NCI-H2196 treated with DMSO at 0.1 percent for 48 hours (cell line): Measurements from ENCODE around the gene MORN1.
"Not testable (repeated sequence)": the region's sequence is repeated elsewhere in the genome, so short reads cannot be mapped to it uniquely, and the experiment has no call there.

Experiments
- DNase-seq: peaks from one replicate; lab custom pipeline; 2025; ENCODE audit not compliant: unreplicated experiment; lab: John Stamatoyannopoulos, UW

MORN1 gene

DNA sequence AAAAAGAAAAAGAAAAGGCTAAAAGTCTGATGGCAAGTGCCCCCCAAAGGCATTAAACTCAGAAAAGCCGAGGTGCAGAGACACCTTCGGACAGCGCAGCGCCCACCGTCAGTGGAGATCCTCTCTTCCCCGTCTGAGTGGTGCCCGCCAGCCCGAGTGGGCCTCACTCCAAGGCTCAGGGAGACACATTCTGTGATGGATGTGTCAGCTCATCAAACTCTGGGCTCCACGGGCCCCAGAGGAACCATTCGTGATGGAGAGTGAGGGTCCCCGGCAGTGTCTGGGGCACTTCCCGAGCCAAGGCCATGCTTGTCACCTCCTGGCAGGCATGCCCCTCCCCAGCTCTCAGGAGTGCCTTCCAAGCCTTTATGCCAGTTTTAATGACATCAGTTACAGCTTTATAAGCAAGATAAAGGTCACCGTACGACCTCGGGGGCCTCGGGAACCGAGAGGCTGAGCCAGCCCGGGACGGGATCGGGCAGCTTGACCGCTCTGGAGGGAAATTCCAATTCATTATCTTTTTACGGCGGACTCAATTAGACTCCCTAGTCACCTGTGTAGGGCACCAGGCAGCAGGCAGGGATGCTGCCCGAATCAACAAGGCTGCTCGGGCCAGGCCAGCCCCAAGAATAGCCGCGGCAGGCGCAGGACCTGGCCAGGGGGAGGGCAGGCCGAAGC is 49.5 kb downstream of the MORN1 start:
- DNase-seq: no peak

DNA sequence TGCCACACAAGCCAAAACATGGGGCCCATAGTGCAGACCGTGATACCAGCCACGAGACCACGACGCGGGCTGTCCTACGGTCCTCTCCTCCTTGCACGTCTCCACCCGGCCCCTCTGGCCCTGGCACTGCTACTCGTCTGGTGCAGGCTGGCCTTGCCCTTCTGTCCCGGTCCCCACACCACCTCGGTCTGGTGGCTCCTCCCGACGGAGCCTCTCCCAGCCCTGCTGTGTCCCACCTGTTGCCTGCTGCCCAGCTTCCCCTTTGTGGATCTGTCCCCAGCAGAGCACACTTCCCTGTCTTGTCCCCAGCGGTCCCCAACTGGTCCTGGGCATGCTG is 50.5 kb downstream of the MORN1 start:
- no peak for DNase-seq

DNA sequence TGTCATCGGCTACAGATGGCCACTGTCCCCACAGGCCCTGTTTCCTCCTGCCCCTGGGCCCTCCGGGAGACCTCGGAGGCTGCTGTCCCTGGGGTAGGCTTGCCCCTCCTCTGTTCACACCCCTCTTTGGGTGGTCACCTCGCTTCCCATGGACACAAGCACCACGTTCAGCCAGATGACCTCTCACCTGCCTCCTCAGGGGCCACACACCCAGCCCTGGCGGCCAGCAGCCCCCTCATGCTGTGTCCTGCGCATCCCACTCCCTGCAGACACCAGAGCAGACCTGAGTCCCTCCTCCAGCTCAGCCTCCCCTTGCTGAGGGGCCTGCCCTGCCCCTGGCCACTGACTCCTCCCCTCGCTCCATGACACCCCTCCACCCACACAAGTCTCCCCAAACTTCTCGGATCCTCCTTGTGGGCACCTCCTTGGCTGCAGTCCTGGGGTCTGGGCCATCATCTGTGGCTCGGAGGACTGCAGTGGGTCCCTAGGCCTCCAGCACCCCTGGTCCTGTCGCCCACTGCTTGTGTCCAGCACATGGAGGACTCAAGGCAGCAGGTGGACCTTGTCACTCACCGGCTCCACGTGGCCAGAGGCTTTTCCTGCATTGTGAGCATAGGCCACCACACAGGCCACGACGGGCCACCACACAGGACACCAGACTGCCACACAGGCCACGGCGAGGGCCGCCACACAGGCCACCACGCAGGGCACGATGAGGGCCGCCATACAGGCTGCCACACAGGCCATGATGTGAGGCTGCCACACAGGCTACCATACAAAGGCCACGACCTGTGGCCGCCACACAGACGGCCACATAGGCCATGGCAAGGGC is 51.1 kb downstream of the MORN1 start:
- DNase-seq: no peak

DNA sequence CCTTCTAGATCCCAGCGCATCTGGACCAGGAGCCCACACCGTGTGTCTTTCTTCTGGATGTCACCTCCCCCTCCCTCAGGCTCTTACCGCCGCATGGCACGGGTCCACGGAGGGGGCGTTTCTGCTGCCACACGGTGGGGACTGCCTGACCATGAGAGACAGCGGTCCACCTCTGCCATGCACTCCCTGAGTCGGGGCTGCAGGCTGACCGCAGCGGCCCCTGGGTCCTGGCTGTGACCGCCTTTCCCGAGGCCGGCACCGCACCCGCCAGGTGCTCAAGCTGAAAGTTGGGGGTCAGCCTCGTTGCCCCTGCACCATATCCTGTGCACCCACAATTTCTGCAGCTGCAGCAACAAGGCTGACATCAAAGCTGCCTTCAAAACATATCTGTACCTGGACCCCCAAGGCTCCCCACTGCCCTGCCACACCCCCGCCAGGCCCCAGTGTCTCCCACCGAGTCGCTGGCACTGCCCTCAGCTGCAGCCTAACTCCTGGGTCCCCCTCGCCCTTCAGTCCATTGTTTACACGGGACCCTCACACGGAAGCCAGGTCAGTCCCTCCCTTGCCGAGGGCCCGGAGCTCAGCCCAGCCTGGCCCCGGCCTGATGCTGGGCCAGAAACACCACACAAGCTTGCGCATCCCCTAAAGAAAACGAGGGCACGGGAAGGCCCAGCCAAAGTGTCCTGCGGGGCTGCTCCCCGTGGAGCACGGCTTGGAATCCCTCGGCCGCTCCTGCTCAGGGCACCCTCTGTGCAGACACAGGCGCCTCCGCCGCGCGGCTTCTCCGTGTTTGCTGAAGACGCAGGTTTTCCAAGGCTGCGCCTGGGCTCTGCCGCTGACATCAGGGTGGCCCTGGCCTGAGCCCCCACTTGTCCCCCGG is 51.9 kb downstream of the MORN1 start:
- no peak for DNase-seq

DNA sequence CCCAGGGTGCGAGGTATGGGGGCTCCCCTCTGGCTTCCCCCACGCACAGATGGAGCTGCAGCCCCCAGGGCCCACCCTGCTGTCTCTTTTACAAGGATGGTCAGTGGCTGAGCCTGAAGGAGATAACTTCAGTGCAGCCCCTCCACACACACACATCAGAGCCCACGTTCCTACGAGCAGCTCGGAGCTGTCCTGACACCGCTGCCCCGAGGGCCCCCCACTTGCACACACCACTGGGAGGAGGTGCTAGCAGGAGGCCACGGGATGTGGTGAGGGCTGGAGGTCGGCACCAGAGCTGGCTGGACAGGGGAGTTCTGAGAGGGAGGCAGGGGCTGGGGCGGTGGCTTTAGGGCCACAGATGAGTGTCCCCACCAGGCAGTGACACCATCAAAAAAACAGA is 53.9 kb downstream of the MORN1 start:
- no peak for DNase-seq

DNA sequence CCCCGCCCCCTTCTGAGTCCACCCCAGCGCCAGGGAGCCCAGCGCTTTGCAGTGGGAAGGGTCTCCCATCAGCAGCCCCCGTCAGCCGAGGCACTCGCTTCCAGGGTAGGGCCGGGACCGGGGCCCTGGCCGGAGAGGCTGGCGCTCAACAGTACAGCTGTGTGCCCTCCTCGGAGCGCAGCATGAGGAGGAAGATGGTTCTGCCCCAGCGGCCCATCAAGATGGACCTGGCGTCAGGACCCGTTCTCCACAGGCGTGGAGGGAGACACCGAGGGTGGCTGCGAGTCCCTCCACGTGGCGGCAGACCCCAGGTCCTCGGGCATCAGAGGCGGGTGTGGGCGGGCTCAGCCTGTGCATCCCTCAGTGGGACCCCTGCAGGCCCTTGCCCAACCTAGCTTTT is 54.3 kb downstream of the MORN1 start:
- no peak for DNase-seq

DNA sequence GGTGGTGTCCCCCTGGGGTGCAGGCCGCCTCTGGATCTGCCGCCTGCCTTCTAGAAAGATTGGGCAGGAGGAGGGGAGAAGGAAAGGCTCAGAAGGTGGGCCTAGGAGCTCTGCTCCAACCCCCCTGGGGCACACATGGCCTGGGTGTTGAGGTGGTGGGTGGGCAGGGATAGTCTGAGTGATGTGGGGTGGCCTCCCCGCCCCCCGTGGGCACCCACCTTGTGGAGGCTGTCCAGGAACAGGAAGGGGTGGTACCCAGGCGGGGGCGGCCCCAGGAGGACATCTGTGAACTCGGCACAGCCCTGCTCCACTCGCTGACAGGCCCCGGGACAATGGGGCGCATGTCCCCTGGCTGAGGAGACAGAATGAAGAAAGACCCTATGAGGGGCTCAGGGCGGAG is 54.9 kb downstream of the MORN1 start:
- DNase-seq: no peak

DNA sequence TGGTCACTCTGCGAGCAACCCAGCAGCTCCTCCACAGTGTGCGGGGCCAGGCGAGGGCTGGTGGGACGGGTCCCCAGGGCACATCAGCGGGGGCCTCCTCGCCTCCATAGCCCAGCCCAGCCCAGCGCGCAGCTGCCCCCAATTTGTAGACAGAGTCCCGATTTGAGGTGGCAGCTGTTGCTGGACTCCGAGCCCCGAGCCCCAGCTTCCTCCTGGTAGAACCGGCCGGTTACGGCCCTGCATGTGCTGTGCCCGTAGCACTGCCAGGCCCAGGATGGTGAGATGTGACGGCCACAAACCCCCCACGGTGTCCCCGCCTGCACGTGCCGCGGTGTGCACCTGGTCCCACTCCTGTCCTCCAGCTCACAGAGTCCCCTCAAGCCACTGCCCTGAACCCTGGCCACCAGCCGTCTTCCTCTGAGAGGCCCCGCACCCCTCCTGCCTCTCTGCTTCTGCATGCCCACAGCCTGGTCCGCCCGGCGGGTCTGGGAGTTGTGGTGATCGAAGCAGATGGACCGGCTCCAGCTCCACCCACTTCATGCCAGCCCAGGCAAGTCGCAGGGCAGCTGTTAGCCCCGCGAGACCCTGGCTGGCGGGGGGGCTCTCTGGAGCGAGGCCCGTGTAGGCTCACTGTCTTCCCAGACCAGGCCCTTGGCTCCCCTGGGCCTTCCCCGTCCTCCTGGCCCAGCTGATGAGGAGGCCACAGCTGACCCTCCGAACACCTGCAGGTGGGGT is 55.5 kb downstream of the MORN1 start:
- no peak for DNase-seq

DNA sequence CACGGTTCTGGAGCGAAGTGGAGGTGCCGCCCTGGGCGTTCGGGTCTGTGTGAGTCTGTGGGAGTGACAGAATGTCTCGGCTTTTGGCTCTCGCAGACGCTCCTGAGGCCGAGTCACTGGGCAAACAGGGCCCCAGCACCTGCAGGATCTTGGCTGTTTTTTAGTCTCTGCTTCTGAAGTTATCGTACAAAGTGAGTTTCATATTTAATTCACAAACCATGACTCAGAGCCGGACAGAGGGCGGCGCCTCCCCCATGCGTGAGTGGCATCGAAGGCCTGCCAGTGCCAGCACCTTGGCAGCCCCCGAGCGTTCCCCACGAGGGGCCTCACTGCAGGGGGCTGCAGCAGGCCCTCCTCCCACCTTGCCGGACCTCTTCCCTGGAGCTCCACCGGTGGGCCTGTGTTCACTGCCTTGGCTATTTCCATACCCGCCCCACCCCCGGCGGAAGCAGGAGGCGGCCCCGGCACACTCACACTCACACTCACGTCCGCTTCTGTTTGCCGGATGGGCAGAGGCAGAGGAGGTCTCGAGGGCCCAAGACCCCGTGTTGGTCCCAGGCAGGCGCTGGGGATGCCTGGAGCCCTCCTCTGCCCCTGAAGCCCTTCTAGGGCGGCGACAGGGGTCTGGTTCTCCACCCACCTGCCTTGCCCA is 56.3 kb downstream of the MORN1 start:
- DNase-seq: no peak

DNA sequence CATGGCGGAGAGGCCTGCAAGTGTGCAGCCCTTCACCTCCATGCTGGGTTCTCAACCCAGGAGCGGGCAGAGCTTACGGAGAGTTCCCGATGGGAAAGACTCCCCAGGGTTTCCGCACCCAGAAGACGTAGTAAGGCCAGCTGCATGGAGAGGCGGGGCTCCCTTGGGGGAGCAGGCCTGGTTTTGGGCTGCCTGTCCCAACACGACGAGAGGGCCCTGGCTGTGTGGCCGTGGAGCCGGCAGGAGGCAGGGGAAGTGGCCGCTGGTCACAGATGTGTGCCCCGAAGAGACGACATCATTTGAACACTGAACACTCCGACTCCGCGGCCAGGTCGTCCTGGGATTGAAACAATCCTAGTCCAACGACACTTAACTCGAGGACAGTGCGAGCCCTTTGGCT is 57.0 kb downstream of the MORN1 start:
- DNase-seq: no peak

DNA sequence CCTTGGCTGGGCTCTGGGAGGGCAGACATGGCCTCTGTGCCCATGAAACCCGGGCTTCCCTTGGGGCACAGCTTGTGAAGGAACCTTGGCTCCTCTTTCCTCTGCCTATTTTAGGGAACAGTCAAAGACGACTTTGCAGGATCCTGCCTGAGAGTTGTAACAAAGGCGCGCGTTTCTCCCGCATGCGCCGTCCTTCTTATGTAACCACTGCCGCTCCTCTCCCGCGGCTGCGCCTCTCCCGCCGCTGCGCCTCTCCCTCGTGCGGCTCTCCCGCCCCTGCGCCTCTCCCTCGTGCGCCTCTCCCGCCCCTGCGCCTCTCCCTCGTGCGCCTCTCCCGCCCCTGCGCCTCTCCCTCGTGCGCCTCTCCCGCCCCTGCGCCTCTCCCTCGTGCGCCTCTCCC is 59.8 kb downstream of the MORN1 start:
- DNase-seq: not testable (repeated sequence)

DNA sequence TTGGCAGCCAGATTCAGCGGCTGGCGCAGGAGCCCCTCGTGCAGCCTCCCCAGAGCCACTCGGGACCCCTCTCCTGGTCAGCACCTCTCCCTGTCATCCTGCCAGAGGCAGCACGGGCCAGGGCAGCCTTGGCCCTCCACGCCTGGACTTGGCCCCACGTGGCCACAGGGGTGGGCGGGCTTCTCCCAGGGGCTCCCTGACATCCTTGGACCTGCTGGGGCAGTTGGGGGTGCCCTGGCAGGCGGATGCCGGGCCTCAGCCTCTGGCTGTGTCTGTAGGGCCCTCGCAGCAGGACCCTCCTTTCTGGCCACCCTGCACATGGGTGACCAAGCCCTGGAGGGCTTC is 60.2 kb downstream of the MORN1 start:
- DNase-seq: no peak

DNA sequence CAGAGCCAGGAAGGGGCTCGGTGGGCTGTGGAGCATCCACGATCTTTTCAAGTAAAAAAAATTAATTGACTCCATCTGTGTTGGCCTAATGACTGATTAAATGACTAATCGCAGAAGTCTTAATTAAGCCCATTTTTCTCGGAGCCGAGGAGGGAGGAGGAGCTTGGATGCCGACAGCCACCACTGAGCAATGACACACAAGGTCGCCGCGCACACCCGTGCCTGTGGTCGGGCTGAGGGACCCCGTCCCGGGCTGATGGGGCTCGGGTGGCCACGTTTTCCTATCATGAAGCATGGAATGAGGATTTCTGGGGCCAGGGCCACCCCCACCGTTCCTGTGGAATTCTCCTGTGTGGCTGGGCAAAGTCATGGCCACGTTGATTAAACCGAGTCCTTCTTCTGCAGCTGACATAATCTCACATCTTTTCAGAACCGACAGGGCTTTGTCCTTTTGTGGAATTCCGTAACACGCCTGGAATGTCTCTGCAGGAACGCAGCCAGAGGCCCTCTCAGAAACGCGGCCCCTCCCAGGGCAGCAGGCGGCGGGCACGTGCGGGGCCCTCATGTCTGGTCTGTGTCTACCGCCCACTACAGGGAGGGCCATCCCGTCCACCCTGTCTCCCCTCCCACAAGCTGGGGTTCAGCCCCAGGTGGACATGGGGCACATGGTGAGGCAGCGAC is 60.7 kb downstream of the MORN1 start:
- no peak for DNase-seq

DNA sequence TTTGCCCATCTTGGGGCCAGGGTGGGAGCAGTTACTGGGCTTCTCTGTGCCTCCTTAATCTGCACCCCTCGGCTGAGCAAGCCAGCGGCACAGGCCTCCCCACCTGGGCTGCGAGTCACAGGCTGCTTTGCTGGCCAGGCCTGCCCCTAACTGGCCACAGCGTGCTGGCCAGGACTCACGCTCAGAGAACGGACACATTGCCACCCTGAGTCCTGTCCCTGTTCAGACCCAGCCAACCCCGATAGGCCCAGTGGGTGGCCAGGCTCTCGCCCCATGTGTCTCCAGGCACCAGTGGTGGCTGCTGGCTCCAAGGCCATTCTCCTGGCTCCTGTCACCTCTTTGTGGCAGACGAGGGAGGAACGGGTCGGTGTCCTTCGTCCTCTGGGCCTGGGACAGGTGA is 61.3 kb downstream of the MORN1 start:
- DNase-seq: no peak

DNA sequence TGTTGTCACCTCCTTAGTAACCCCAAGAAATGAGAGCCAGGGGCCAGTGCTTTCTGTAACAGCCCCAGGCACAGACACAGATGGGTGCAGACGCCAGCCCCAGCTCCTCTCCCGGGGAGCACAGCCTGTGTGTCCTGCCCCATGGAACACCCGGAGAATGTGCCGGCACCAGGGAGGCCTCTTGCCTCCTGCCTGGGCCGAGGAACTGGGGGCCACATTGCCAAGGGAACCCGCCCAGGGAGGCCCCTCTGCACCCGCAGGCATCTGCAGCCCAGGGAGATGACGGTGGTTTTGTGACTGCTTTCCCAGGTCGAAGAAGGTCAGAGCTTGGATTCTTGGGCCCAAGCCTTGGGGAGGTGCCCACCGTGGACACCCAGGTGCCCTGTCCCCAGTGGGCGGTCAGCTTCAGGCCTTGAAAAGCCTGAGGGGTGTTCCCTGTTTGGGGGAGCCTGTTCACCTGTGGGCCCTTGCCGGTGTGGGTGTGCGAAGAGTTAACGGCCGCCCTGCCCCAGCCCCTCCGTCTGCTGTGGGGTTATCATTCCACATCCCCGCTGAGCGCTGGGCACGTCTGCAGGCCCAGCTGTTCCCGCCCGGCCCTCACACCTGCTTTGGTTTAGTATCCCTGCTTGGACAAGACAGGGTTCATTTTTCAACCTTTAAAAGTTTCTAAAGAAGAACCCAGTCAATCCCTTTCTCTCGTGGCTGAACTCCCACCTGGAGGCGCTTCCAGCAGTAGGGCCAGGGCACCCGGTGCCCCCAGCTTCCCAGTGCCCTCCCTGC is 62.5 kb downstream of the MORN1 start:
- DNase-seq: no peak

DNA sequence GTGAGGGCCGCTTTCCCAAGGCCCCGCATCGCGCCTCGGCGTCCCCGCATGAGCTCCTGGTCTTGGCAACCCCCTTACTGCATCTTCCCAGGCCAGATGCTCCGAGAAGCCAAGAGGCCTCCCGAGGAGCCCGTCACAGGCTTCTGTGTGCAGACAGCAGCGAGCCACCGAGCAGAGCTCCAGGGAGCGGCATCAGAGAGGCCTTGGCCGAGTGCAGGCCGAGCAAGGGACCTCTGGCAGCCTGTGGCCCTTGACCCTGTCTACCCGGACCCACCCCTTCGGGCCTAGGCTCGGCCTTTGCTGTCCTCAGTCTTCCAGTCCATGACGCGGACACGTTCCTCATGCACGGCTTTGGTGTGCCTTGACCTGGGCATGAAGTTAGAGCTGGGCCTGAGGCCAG is 63.5 kb downstream of the MORN1 start:
- no peak for DNase-seq

DNA sequence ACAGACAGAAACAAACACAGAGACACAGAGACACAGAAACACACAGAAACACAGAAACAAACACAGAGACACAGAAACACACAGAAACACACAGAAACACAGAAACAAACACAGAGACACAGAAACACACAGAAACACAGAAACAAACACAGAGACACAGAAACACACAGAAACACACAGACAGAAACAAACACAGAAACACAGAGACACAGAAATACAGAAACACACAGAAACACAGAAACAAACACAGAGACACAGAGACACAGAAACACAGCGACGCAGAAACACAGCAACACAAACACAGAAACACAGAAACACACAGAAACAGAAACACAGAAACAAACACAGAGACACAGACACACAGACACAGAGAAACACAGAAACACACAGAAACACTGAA is 64.2 kb downstream of the MORN1 start:
- DNase-seq: not testable (repeated sequence)

DNA sequence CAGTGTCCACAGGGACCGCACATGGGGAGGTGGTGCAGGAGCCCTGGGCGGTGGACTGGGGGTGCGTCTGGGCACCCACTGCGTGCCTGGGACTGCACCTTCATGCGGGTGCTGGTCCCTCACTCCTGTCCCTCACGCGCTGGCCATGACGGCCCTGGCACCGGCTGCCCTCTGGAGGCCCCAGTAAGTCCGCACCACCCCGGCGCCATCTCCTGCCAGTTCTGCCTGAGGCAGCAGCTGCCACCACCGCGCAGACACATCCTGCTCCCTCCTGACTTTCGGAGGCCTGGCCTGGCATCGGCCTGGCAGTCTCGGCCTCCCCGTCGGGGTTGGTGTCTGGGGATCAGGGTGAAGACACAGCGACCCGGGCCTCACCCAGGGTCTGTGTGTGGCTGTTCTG is 64.8 kb downstream of the MORN1 start:
- no peak for DNase-seq

DNA sequence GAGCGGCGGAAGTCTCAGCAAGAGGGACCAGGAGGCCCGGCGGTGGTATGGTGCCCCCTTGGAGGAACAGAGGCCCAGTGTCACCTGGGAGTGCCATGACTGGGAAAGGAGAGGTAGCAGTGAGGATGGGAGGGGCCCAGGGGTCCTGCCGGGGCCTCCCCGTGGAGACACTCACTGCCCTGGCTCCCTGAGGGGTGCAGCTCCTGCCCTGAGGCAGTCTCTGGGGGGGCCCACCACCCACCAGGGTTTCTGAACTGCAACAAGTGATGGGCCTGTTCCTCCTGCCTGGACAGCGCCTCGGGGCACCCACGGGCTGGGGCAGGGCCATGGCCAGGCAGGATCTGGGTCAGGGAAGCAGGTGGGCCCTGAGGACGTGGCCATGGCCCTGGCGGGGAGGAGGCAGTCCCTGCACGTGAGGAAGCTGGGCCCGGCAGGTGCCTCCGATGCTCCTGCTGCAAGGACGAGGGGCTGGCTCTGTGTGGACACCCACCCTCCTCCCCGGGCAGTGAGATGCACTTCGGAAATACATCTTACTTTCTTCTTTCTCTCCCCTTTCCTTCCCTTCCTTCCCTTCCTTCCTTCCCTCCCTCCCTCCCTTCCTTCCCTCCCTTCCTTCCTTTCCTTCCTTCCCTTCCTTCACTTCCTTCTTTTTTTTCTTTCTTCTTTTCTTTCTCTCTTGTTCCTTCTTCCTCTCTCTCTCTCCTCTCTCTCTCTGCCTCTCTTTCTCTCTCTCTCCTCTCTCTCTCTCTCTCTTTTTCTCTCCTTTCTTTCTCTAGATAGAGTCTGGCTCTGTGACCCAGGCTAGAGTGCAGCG is 66.6 kb downstream of the MORN1 start:
- DNase-seq: no peak
